T-helper 2 cell treated with Interferon-gamma antibody and Interleukin-4, amounts not matched to agents 100 ng/mL and 5 ng/mL, for 36 hours (primary cell): Measurements from ENCODE around the gene MICAL3. TPM values are rescaled to one million over a fixed set of nuclear protein-coding genes. Genes with fewer than 3 reads are reported as not detected.
"Not testable (repeated sequence)": the region's sequence is repeated elsewhere in the genome, so short reads cannot be mapped to it uniquely, and the experiment has no call there.

Experiments
- intact Hi-C: fragments of 100-400 bp; cut with micrococcal nuclease; formaldehyde crosslinking; loops from one replicate; pipeline ENCODE4 v1.15.1; 2023
- total RNA-seq: library from RNA; stranded (reverse); gene quantifications from 2 replicates; pipeline ENCODE4 v1.2.3, GENCODE V29; 2022

Gene MICAL3
- total RNA-seq, 1 donor from 2014 or later = 38.7 TPM

- intact Hi-C loops = no loop called here
Measured at GRCh38 chr22:18059094-18059417, 34.7 kb upstream of the MICAL3 start.

GRCh38 chr22:18058371-18059093 lies 34.2 kb upstream of the MICAL3 start:
- intact Hi-C loops = no loop called here

GRCh38 chr22:18057568-18058209 lies 33.3 kb upstream of the MICAL3 start:
- intact Hi-C loops = no loop called here

GRCh38 chr22:18056807-18057474 lies 32.6 kb upstream of the MICAL3 start:
- intact Hi-C loops = no loop called here

- intact Hi-C loops = no loop called here
Measured at GRCh38 chr22:18056161-18056666, 31.9 kb upstream of the MICAL3 start.

- intact Hi-C loops = no loop called here
Measured at GRCh38 chr22:18055619-18056160, 31.3 kb upstream of the MICAL3 start.

GRCh38 chr22:18053216-18053946 lies 29.0 kb upstream of the MICAL3 start:
- intact Hi-C loops = not testable (repeated sequence)

- intact Hi-C loops = not testable (repeated sequence)
Measured at GRCh38 chr22:18051113-18051512, 26.8 kb upstream of the MICAL3 start.

- intact Hi-C loops = no loop called here
Measured at GRCh38 chr22:18050065-18050464, 25.7 kb upstream of the MICAL3 start.

GRCh38 chr22:18048441-18048898 lies 24.1 kb upstream of the MICAL3 start:
- intact Hi-C loops = no loop called here

GRCh38 chr22:18048041-18048440 lies 23.7 kb upstream of the MICAL3 start:
- intact Hi-C loops = no loop called here

GRCh38 chr22:18045794-18046193 lies 21.4 kb upstream of the MICAL3 start:
- intact Hi-C loops = no loop called here

GRCh38 chr22:18044548-18045271 lies 20.3 kb upstream of the MICAL3 start:
- intact Hi-C loops = no loop called here

GRCh38 chr22:18042685-18043084 lies 18.3 kb upstream of the MICAL3 start:
- intact Hi-C loops = no loop called here

- intact Hi-C loops = not testable (repeated sequence)
Measured at GRCh38 chr22:18040898-18041297, 16.5 kb upstream of the MICAL3 start.

GRCh38 chr22:18035751-18036150 lies 11.4 kb upstream of the MICAL3 start:
- intact Hi-C loops = no loop called here

GRCh38 chr22:18034076-18034475 lies 9.7 kb upstream of the MICAL3 start:
- intact Hi-C loops = no loop called here

GRCh38 chr22:18033204-18033998 lies 9.0 kb upstream of the MICAL3 start:
- intact Hi-C loops = no loop called here

- intact Hi-C loops = no loop called here
Measured at GRCh38 chr22:18032455-18033101, 8.2 kb upstream of the MICAL3 start.
